Astrocyte of the spinal cord (primary cell): ENCODE data around the gene IZUMO3.
"Not testable (repeated sequence)": the region's sequence is repeated elsewhere in the genome, so short reads cannot be mapped to it uniquely, and the experiment has no call there.

Experiments used
- DNase-seq: peaks from one replicate; pipeline ENCODE4 v3.0.0; 2011; ENCODE audit warnings: low read depth, low spot score
- H3K4me3 ChIP-seq: 2 replicates; pipeline ENCODE4 v1.5.1; 2011; ENCODE audit warnings: low read depth, mild to moderate bottlenecking, low read length, moderate library complexity
- in situ Hi-C: cut with HindIII; loops from 2 replicates; pipeline ENCODE4 v1.10.0; 2017; ENCODE audit warnings: low sequenced_read_pairs
- TF ChIP-seq, protein P1 (sequence below): IDR thresholded peaks from 2 replicates; pipeline ENCODE4 v1.5.1; 2012; ENCODE audit warnings: low read depth, mild to moderate bottlenecking, low read length, inconsistent platforms

IZUMO3 gene, protein sequence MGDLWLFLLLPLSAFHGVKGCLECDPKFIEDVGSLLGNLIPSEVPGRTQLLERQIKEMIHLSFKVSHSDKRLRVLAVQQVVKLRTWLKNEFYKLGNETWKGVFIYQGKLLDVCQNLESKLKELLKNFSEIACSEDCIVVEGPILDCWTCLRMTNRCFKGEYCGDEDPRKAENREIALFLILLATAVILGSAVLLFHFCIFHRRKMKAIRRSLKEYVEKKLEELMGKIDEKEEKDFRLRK

DNA sequence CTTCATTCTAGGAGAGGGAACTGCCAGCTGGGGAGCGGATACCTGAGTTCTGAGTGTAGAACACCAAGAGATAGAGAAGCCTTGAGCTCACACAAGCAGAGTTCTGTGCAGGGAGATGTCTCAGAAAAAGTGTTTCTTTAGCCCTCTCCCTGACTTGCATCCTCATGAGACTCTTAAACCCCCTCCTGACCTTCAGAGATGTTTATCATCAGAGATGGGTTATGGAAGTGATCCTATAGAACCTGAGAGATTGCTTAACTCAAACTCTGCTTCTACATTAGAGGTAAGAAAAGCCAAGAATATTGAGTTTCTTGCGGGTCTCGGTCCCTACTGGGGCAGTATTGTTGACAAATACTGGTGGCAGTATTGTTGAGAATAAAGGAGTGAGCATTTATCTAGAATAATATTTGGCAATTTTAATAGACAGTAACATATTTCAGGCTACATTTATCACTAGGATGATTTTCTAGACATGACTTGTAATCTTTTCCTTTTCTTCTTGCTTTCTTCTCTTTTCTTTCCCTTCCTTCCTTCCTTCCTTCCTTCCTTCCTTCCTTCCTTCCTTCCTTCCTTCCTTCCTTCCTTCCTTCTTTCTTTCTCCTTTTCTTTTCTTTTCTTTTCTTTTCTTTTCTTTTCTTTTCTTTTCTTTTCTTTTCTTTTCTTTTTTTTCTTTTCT, at the start of gene IZUMO3:
Gene IZUMO3 (minus strand): TSS at position 51 of the 676 bp plus-strand sequence. CDS start 248 bp downstream, outside the sequence.
- in situ Hi-C loops = no loop called here
- no peak within 1 kb of the TSS for H3K4me3 ChIP-seq
- DNase-seq = no peak
- TF ChIP-seq, protein P1, sequence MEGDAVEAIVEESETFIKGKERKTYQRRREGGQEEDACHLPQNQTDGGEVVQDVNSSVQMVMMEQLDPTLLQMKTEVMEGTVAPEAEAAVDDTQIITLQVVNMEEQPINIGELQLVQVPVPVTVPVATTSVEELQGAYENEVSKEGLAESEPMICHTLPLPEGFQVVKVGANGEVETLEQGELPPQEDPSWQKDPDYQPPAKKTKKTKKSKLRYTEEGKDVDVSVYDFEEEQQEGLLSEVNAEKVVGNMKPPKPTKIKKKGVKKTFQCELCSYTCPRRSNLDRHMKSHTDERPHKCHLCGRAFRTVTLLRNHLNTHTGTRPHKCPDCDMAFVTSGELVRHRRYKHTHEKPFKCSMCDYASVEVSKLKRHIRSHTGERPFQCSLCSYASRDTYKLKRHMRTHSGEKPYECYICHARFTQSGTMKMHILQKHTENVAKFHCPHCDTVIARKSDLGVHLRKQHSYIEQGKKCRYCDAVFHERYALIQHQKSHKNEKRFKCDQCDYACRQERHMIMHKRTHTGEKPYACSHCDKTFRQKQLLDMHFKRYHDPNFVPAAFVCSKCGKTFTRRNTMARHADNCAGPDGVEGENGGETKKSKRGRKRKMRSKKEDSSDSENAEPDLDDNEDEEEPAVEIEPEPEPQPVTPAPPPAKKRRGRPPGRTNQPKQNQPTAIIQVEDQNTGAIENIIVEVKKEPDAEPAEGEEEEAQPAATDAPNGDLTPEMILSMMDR = no peak

DNA sequence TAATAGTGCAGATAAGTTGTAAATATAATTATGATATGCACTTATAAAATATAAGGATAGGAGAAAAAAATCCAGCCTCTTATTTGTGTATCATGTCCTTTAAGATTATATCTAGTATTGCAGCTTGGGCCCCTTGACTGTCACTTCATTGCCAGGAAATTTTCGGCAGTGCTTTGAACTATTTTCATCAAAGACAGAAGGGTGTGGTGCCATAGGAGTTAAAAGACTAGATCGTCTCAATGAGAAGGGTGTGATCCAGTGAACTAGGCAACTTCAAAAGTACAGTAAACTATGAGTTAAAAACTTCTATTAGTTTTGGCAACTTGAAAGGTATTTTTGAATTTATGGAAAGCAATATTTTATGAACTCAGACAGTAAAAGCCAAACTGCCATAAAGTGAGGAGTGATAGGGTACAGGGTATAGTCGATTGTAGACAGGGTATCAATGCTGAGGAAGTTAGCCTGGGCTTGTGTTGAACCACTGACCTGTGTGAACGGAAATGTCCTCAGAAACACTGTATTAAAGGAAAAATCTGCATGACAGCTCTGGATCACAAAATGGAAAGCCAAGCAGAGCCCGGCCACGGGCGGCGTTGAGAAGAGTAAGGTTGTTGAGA, 48.6 kb upstream of the IZUMO3 start:
- TF ChIP-seq, protein P1 = no peak
- no peak for DNase-seq
- in situ Hi-C loops = no loop called here
- no peak overlapping the region for H3K4me3 ChIP-seq

DNA sequence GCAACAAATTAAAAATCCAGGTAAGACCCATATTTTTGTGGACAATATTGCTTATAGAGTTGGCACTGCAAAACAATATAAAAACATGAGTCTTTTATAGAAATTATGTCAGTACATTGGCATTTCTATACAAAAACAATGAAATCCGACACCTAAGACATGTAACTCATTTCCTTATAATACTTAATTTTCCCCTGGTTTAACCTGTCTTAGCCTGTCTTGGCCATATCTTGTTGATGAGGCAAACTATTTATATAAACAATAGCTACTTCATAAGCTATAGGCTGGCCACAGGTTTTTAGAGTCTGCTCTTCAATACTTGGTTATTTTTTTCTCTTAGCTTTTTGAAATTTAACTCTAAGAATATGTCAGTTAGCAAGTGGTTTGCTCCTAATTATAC, 44.7 kb upstream of the IZUMO3 start:
- no peak overlapping the region for H3K4me3 ChIP-seq
- no peak for DNase-seq
- TF ChIP-seq, protein P1 = no peak
- in situ Hi-C loops = no loop called here

DNA sequence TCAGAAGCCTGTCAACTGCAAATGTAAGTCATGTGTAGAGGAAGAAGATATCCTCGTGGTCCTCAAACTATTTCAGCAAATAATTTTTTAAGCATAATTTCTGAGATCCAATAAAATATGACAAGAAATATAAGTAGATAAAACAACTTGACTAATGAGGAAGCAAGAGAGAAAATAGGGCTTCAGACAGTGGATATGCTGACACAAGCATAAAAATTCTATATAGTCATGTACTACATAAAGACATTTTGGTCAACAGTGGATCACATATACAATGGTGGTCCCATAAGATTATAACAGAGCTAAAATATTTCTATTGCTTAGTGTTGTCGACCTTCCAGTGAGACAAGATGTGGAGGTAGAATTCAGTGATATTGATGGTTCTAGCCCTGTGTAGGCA, 42.2 kb upstream of the IZUMO3 start:
- no peak for DNase-seq
- in situ Hi-C loops = no loop called here
- H3K4me3 ChIP-seq = no peak overlapping the region
- TF ChIP-seq, protein P1 = no peak

DNA sequence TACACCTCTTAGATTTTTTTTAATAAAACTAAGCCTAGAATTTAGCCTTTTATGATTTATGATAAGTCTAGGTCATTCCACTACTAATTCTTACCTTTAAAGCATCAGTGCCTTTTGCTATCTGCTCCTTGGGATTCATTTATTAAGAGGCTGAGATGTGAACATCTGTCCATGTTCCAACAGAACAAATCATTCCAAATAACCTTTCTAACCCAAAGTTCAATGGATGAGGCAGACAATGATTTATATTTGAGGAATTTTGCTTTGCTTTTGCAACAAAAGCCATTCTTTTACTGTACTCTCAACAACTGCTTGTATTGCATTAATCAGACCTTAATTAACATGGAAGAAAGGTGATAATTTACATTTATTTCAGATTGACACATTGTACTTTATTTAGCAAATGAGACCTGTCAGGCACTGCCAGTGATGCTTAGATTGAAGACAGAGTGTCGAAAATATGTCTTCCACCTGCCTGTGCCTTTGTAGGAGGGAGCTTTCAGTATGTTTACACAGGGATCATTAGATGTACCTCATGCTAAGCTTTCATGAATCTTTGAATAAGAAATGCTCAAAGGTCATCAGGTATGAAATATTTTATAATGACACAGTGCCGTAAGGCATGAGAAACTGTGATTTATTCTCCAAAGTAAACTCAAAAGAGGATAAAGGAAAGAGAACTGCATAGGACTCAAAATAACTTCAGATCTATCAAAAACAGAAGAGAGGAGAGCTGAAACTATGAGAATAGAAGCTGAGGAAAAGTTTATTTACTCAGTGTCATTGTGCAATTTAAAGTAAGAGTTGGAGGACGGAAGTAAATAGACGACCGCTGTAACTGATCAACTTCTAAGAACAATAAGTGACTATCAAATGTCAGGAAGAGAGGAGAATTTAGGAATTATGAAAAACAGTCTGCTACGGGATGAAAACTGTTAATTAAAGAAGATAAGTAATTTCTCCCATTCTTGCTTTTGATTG, 36.7 kb upstream of the IZUMO3 start:
- H3K4me3 ChIP-seq = no peak overlapping the region
- DNase-seq = no peak
- TF ChIP-seq, protein P1 = no peak
- in situ Hi-C loops = no loop called here

DNA sequence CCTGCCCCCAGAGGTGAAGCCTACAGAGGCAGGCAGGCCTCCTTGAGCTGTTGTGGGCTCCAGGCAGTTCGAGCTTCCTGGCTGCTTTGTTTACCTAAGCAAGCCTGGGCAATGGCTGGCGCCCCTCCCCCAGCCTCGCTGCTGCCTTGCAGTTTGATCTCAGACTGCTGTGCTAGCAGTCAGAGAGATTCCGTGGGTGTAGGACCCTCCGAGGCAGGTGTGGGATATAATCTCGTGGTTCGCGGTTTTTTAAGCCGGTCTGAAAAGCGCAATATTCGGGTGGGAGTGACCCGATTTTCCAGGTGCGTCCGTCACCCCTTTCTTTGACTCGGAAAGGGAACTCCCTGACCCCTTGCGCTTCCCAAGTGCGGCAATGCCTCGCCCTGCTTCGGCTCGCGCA, 34.3 kb upstream of the IZUMO3 start:
- DNase-seq, H3K4me3 ChIP-seq, in situ Hi-C loops: not testable (repeated sequence)
